ENCODE measurements around the gene PLA2G4F. TPM values are rescaled to one million over a fixed set of nuclear protein-coding genes. Genes with fewer than 3 reads are reported as not detected.
A peak's percentile ranks its signal among the peaks of the same experiment; 100 is the strongest.

The PLA2G4F gene
- total RNA-seq, 1 donor from 2014 or later, result 104 TPM

DNA sequence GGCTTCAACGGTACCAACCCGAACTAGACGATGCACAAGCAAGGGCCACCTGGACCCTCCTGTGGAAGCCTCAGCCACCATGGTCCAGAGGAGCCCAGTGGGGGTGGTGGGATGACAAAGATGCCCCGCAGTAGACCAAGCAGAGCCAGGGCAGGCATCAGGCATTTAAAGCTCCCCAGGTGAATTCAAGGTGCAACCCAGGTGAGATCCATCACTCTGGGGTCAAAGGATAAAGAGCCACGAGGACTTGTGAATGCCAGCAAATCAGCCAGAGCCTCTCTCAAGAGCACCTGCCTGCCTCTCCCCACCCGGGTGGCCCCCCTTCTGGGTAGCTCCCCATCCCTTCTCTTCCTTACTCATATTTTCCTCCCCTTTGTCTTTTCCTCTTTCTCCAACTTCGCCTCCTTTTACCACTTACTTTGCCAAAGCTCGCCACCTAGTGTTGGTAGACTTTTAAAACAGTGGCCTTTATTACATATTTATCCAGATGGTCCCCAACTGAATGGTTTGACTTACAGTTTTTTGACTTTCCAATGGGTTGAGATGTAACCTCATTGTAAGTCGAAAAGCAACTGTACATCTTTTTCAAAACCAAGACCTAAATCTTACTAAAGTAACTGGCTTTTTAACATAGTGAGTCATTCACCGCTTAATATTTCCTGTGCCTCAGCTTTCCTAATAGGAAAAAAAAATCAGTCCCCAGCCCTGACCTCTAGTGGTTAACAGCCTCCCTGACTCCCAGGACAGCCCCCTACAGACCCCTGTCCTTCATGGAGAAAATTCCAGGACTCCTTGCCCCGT is 18.8 kb downstream of the PLA2G4F start:
- intact Hi-C loops (cut with DNase I), result no loop called here
- DNase-seq, result peak; percentile 52
- TF ChIP-seq CTCF (IDR thresholded peaks at IDR 0.05), result peak; percentile 63

GRCh38 chr15:42136513-42136912 is 19.9 kb downstream of the PLA2G4F start:
- DNase-seq, result peak; percentile 8
- H3K27ac ChIP-seq, result no peak overlapping the region
- intact Hi-C loops (cut with DNase I), result no loop called here
- no peaks in the 10 kb centered on the region for H3K4me1 ChIP-seq
- no peaks in the 10 kb centered on the region for H3K9me3 ChIP-seq
- H3K36me3 ChIP-seq, result no peaks in the 10 kb centered on the region
- no peak for ATAC-seq
- TF ChIP-seq CTCF (IDR thresholded peaks at IDR 0.05), result no peak
- H3K27me3 ChIP-seq, result no peaks in the 10 kb centered on the region
- no peak overlapping the region for H3K4me3 ChIP-seq

More for the DNA sequence above, 18.8 kb downstream of the PLA2G4F start:
- Histone ChIP-seq H3K27me3 (no peaks in the 10 kb centered on the region), H3K4me3 (no peak overlapping the region), H3K9me3 (no peaks in the 10 kb centered on the region), H3K27ac (no peak overlapping the region), H3K4me1 (no peaks in the 10 kb centered on the region), H3K36me3 (no peaks in the 10 kb centered on the region)
- ATAC-seq, result peak; percentile 31

DNA sequence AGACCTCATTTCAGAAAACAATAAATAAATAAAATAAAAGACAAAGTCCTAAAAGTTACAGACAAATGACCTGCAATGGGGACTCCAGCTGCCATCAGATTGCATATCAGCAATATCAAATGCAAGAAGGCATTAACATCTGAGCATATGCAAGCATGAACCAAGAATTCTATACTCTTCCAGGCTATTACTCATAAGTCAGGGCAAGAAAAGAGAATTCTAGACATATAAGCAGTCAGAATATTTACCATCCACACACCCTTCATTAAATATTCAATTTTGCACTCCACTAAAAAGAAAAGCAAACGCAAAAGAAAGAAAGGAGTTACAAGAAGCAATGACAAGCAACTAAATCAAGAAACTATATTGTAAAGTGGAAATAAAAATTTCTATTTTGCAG is 21.1 kb downstream of the PLA2G4F start:
- Histone ChIP-seq H3K27ac (no peak overlapping the region), H3K36me3 (no peaks in the 10 kb centered on the region), H3K9me3 (no peaks in the 10 kb centered on the region), H3K4me1 (no peaks in the 10 kb centered on the region), H3K27me3 (peaks cover under 1% of the 10 kb centered on the region), H3K4me3 (no peak overlapping the region)
- intact Hi-C loops (cut with DNase I), result no loop called here
- no peak for ATAC-seq
- no peak for TF ChIP-seq CTCF (IDR thresholded peaks at IDR 0.05)
- no peak for DNase-seq

DNA sequence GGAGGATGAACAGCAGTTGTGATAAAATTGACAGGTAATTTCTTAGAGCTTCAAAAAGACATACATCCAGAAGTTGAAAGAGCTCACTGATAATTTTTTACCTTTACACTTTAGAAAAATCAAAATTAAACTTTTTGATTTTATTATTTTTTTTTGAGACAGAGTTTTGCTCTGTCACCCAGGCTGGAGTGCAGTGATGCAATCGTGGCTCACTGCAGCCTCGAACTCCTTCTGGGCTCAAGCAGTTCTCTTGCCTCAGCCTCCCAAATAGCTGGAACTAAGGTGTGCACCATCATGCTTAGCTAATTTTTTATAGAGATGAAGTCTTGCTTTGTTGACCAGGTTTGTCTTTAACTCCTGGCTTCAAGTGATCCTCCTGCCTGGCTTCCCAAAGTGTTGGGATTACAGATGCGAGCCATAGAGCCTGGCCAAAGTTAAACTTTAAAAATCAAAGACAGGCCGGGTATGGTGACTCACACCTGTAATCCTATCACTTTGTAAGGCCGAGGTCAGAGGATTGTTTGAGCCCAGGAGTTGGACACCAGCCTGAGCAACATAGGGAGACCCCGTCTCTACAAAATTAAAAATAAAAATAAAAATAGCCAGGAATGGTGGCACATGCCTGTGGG is 21.7 kb downstream of the PLA2G4F start:
- no peak for DNase-seq
- intact Hi-C loops (cut with DNase I), result loop anchor here (5.0 kb wide), 1 partner anchor 67 kb away; no protein-coding TSS in a partner anchor

DNA sequence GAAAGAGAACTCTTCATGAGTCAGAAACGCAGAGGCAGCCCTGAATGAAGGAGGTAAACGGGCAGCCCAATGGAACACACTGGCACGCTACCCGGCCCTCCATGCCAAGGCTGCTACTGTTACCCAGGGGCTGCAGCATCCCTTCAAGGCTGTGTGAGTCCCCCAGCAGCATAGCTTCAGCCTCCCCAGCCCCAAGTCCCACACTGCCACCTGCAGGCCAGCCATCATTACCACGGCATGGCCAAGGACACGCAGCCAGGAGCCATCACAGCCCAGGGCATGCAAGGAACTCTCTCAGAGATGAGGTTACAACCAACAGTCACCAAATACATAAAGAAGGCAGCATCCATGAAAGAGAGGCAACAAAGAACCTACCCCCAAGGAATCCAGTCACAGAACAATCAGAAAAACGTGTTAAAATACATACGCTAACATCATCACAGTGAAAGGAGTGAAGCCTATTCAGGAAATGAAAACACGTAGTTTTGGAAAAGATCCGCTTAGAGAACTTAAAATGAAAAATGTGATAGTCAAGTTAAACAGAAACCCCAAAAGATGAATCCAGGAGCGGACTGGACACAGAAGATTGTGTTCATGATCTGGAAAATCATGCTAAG is 22.4 kb downstream of the PLA2G4F start:
- intact Hi-C loops (cut with DNase I), result loop anchor here (5.0 kb wide), 1 partner anchor 67 kb away; no protein-coding TSS in a partner anchor
- peak; percentile 62 for TF ChIP-seq CTCF (IDR thresholded peaks at IDR 0.05)
- peak; percentile 81 for ATAC-seq

More for the DNA sequence above, 21.7 kb downstream of the PLA2G4F start:
- H3K4me1 ChIP-seq, result no peaks in the 10 kb centered on the region
- H3K9me3 ChIP-seq, result no peaks in the 10 kb centered on the region
- no peak overlapping the region for H3K4me3 ChIP-seq
- no peaks in the 10 kb centered on the region for H3K36me3 ChIP-seq
- H3K27ac ChIP-seq, result no peak overlapping the region
- no peak for ATAC-seq
- H3K27me3 ChIP-seq, result peaks cover 7% of the 10 kb centered on the region
- no peak for TF ChIP-seq CTCF (IDR thresholded peaks at IDR 0.05)

More for the DNA sequence above, 22.4 kb downstream of the PLA2G4F start:
- H3K4me1 ChIP-seq, result no peaks in the 10 kb centered on the region
- no peak overlapping the region for H3K4me3 ChIP-seq
- DNase-seq, result peak; percentile 89
- H3K27ac ChIP-seq, result no peak overlapping the region
- H3K9me3 ChIP-seq, result no peaks in the 10 kb centered on the region
- H3K36me3 ChIP-seq, result no peaks in the 10 kb centered on the region
- peaks cover 11% of the 10 kb centered on the region for H3K27me3 ChIP-seq

All from upper lobe of right lung (tissue), 1 donor.